WTC11 (cell line): ENCODE results near the gene DOHH. TPM values are rescaled to one million over a fixed set of nuclear protein-coding genes. Genes with fewer than 3 reads are reported as not detected.

Experiments used
- ATAC-seq: fragments of 200-7000 bp; cut with Tn5 transposase; 2 replicates; pipeline ENCODE4 v1.10.0; 2021; ENCODE audit warnings: mild to moderate bottlenecking, moderate library complexity
- CTCF ChIA-PET: fragments of 300-600 bp; sonication (Branson Sonifier 250); formaldehyde crosslinking; loops from one replicate; lab custom pipeline; 2021; ENCODE audit warnings: antibody characterized with exemption; lab: Charles Lee
- POLR2A ChIA-PET: fragments of 350-600 bp; sonication (Branson Sonifier 250); formaldehyde crosslinking; loops from one replicate; lab custom pipeline; 2021; ENCODE audit warnings: antibody characterized with exemption; lab: Charles Lee
- DNase-seq: peaks from one replicate; pipeline ENCODE4 v3.0.0; 2021; ENCODE audit warnings: low spot score
- H3K27ac Mint-ChIP-seq: 2 replicates; pipeline ENCODE4 v1.8.0; 2021; ENCODE audit warnings: mixed read lengths
- H3K27me3 Mint-ChIP-seq: 2 replicates; pipeline ENCODE4 v1.8.0; 2021; ENCODE audit warnings: low read depth, mild to moderate bottlenecking, moderate library complexity, mixed read lengths
- H3K36me3 Mint-ChIP-seq: 2 replicates; pipeline ENCODE4 v1.8.0; 2021; ENCODE audit warnings: mixed read lengths
- H3K4me1 Mint-ChIP-seq: 2 replicates; pipeline ENCODE4 v1.8.0; 2022; ENCODE audit warnings: mixed read lengths
- H3K4me3 Mint-ChIP-seq: 2 replicates; pipeline ENCODE4 v1.8.0; 2021; ENCODE audit warnings: mild to moderate bottlenecking, moderate library complexity, mixed read lengths
- H3K9me3 Mint-ChIP-seq: 2 replicates; pipeline ENCODE4 v1.8.0; 2021; ENCODE audit warnings: mixed read lengths
- ATF1 ChIP-seq: sonication (generic); formaldehyde crosslinking; IDR thresholded peaks from 2 replicates; pipeline ENCODE4 v1.8.1; 2023; ENCODE audit warnings: mild to moderate bottlenecking, moderate library complexity, missing genetic modification reagents
- ATF3 ChIP-seq: sonication (generic); formaldehyde crosslinking; conservative IDR thresholded peaks from 2 replicates; pipeline ENCODE4 v1.8.1; 2022; ENCODE audit warnings: mild to moderate bottlenecking, missing genetic modification reagents
- CBFB ChIP-seq: sonication (generic); formaldehyde crosslinking; IDR thresholded peaks from 2 replicates; pipeline ENCODE4 v1.8.1; 2022; ENCODE audit warnings: mild to moderate bottlenecking, low read depth, missing genetic modification reagents
- CTCF ChIP-seq: fragments of 200-600 bp; IDR thresholded peaks from 2 replicates; pipeline ENCODE4 v1.8.0; 2022; ENCODE audit warnings: antibody characterized with exemption
- E2F1 ChIP-seq: sonication (generic); formaldehyde crosslinking; IDR thresholded peaks from 2 replicates; pipeline ENCODE4 v1.8.0; 2022; ENCODE audit warnings: mild to moderate bottlenecking, missing genetic modification reagents
- E2F4 ChIP-seq: sonication (generic); formaldehyde crosslinking; IDR thresholded peaks from 2 replicates; pipeline ENCODE4 v1.8.1; 2022; ENCODE audit warnings: low read depth, mild to moderate bottlenecking, moderate library complexity, missing genetic modification reagents, borderline replicate concordance
- ETV6 ChIP-seq: sonication (generic); formaldehyde crosslinking; IDR thresholded peaks from 2 replicates; pipeline ENCODE4 v1.8.1; 2022; ENCODE audit warnings: mild to moderate bottlenecking, missing genetic modification reagents
- FOXP4 ChIP-seq: sonication (generic); formaldehyde crosslinking; IDR thresholded peaks from 2 replicates; pipeline ENCODE4 v1.8.0; 2022; ENCODE audit warnings: mild to moderate bottlenecking, missing genetic modification reagents
- GRHL2 ChIP-seq: fragments of 250-450 bp; sonication (Bioruptor Pico); IDR thresholded peaks from 2 replicates; pipeline ENCODE4 v1.8.0; 2022; ENCODE audit warnings: mild to moderate bottlenecking, moderate library complexity; ENCODE audit not compliant: insufficient replicate concordance, severe bottlenecking
- HMGXB4 ChIP-seq: sonication (generic); formaldehyde crosslinking; IDR thresholded peaks from 2 replicates; pipeline ENCODE4 v1.8.1; 2023; ENCODE audit warnings: mild to moderate bottlenecking, moderate library complexity, missing genetic modification reagents
- PRRX2 ChIP-seq: fragments of 250-450 bp; sonication (Bioruptor Pico); IDR thresholded peaks from 2 replicates; pipeline ENCODE4 v1.8.0; 2021; ENCODE audit warnings: mild to moderate bottlenecking
- SMAD3 ChIP-seq: sonication (generic); formaldehyde crosslinking; IDR thresholded peaks from 2 replicates; pipeline ENCODE4 v1.8.0; 2022; ENCODE audit warnings: missing genetic modification reagents, mild to moderate bottlenecking, borderline replicate concordance
- SMAD4 ChIP-seq: sonication (generic); formaldehyde crosslinking; IDR thresholded peaks from 2 replicates; pipeline ENCODE4 v1.8.0; 2022; ENCODE audit warnings: mild to moderate bottlenecking, missing genetic modification reagents
- STAT6 ChIP-seq: sonication (generic); formaldehyde crosslinking; conservative IDR thresholded peaks from 2 replicates; pipeline ENCODE4 v1.8.1; 2023; ENCODE audit warnings: mild to moderate bottlenecking, low read depth, missing genetic modification reagents, moderate library complexity
- USF1 ChIP-seq: sonication (generic); formaldehyde crosslinking; IDR thresholded peaks from 2 replicates; pipeline ENCODE4 v1.8.0; 2022; ENCODE audit warnings: mild to moderate bottlenecking, missing genetic modification reagents
- USF2 ChIP-seq: sonication (generic); formaldehyde crosslinking; IDR thresholded peaks from 2 replicates; pipeline ENCODE4 v1.8.1; 2023; ENCODE audit warnings: mild to moderate bottlenecking, missing genetic modification reagents, moderate library complexity
- ZNF219 ChIP-seq: sonication (generic); formaldehyde crosslinking; IDR thresholded peaks from 2 replicates; pipeline ENCODE4 v1.8.0; 2023; ENCODE audit warnings: missing genetic modification reagents, mild to moderate bottlenecking, borderline replicate concordance
- ZNF232 ChIP-seq: sonication (generic); formaldehyde crosslinking; IDR thresholded peaks from 2 replicates; pipeline ENCODE4 v1.8.0; 2022; ENCODE audit warnings: mild to moderate bottlenecking, missing genetic modification reagents
- ZNF512 ChIP-seq: sonication (generic); formaldehyde crosslinking; IDR thresholded peaks from 2 replicates; pipeline ENCODE4 v1.8.1; 2022; ENCODE audit warnings: missing genetic modification reagents, borderline replicate concordance
- total RNA-seq: library from RNA; stranded (reverse); gene quantifications from 3 replicates; pipeline ENCODE4 v1.2.3, GENCODE V29; 2021

Gene DOHH
- total RNA-seq, 1 experiment from 2014 or later, result 22.2 TPM

GRCh38 chr19:3515891-3516422 lies 15.5 kb upstream of the DOHH start:
- H3K4me1 Mint-ChIP-seq, result peaks cover 52% of the 10 kb centered on the region
- TF ChIP-seq ZNF232, result no peak
- TF ChIP-seq CTCF, result no peak
- no peak for TF ChIP-seq SMAD4
- no peaks in the 10 kb centered on the region for H3K27me3 Mint-ChIP-seq
- H3K4me3 Mint-ChIP-seq, result no peak overlapping the region
- ChIA-PET CTCF (interaction anchor here (0.9 to 4.8 kb wide), 5 partner anchors 11 to 86 kb away, joined by 3 to 31 read pairs (median 4); no protein-coding TSS in a partner anchor), POLR2A (no interaction called here)
- peaks cover 1% of the 10 kb centered on the region; the same call in 1 of the 2 replicates for H3K36me3 Mint-ChIP-seq
- H3K9me3 Mint-ChIP-seq, result no peaks in the 10 kb centered on the region
- ATAC-seq (no peak), DNase-seq (no peak)
- H3K27ac Mint-ChIP-seq, result peak overlapping the region; percentile 84

GRCh38 chr19:3514930-3515329 lies 14.5 kb upstream of the DOHH start:
- Mint-ChIP-seq H3K27ac (peak overlapping the region; percentile 84), H3K4me1 (peaks cover 45% of the 10 kb centered on the region), H3K9me3 (no peaks in the 10 kb centered on the region), H3K36me3 (peaks cover 2% of the 10 kb centered on the region; the same call in 1 of the 2 replicates), H3K4me3 (no peak overlapping the region), H3K27me3 (no peaks in the 10 kb centered on the region)
- CTCF ChIA-PET, result interaction anchor here (1.1 to 4.8 kb wide), 3 partner anchors 12 to 85 kb away, joined by 3 to 31 read pairs (median 4); no protein-coding TSS in a partner anchor
- POLR2A ChIA-PET, result interaction anchor here (0.7 kb wide), 2 partner anchors 83 to 1737 kb away, joined by 3 to 5 read pairs; no protein-coding TSS in a partner anchor
- ATAC-seq, result no peak
- DNase-seq, result no peak
- no peak for TF ChIP-seq FOXP4
- no peak for TF ChIP-seq USF1 (CRISPR knock-in tag)
- no peak for TF ChIP-seq PRRX2 (CRISPR knock-in tag)
- TF ChIP-seq SMAD3, result no peak
- no peak for TF ChIP-seq ZNF512 (CRISPR knock-in tag)
- no peak for TF ChIP-seq ZNF219 (CRISPR knock-in tag)
- no peak for TF ChIP-seq E2F1
- no peak for TF ChIP-seq GRHL2 (CRISPR knock-in tag)
- no peak for TF ChIP-seq ATF1 (CRISPR knock-in tag)
- no peak for TF ChIP-seq HMGXB4 (CRISPR knock-in tag)
- TF ChIP-seq ATF3 (CRISPR knock-in tag), result no peak
- no peak for TF ChIP-seq USF2 (CRISPR knock-in tag)
- TF ChIP-seq ETV6 (CRISPR knock-in tag), result no peak
- TF ChIP-seq STAT6 (CRISPR knock-in tag), result no peak
- no peak for TF ChIP-seq E2F4 (CRISPR knock-in tag)
- TF ChIP-seq CBFB (CRISPR knock-in tag), result no peak
